OCI-LY1 (cell line): Measurements from ENCODE around the gene CLRN1.

Source experiments
- EZH2 ChIP-seq: fragments of 200-600 bp; sonication (generic), shearing (Covaris generic); IDR thresholded peaks from 2 replicates; pipeline ENCODE4 v1.8.0; 2017; ENCODE audit warnings: borderline replicate concordance, mixed run types, mild to moderate bottlenecking, antibody characterized with exemption, low read length, moderate library complexity, mixed read lengths
- TF ChIP-seq, protein P1 (sequence below): fragments of 200-600 bp; sonication (generic), shearing (Covaris generic); IDR thresholded peaks from 2 replicates; pipeline ENCODE4 v1.5.1; 2017; ENCODE audit warnings: mild to moderate bottlenecking, antibody characterized with exemption, low read length, moderate library complexity, mixed read lengths

GRCh38 chr3:150930839-150931238, 41.7 kb downstream of the CLRN1 start:
- TF ChIP-seq, protein P1, sequence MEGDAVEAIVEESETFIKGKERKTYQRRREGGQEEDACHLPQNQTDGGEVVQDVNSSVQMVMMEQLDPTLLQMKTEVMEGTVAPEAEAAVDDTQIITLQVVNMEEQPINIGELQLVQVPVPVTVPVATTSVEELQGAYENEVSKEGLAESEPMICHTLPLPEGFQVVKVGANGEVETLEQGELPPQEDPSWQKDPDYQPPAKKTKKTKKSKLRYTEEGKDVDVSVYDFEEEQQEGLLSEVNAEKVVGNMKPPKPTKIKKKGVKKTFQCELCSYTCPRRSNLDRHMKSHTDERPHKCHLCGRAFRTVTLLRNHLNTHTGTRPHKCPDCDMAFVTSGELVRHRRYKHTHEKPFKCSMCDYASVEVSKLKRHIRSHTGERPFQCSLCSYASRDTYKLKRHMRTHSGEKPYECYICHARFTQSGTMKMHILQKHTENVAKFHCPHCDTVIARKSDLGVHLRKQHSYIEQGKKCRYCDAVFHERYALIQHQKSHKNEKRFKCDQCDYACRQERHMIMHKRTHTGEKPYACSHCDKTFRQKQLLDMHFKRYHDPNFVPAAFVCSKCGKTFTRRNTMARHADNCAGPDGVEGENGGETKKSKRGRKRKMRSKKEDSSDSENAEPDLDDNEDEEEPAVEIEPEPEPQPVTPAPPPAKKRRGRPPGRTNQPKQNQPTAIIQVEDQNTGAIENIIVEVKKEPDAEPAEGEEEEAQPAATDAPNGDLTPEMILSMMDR = no peak
- TF ChIP-seq EZH2 = no peak
